Measurements from ENCODE around the gene CENPT. TPM values are rescaled to one million over a fixed set of nuclear protein-coding genes. Genes with fewer than 3 reads are reported as not detected.

The CENPT gene
- total RNA-seq, 1 experiment from 2014 or later, result 54.3 TPM

DNA sequence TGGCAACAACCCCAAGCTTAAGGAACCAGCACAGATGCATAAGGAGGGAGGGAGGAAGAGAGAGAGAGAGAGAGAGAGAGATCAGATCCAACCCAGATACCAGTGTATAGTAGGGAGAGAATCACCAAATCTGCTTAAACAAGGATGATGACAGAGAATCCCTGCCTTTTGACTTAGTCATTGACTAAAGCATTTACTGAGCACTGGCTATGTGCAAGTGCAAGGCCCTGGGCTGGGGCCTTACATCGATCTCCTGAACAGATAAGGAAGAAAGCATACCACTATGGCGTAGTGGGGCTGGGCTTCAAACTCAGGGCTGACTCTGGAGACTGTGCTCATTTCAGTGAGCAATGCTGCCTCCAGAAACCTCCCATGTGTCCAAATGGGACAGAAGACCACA is 25.0 kb downstream of the CENPT start:
- Mint-ChIP-seq H3K4me3 (ENCODE audit: low read depth, unreplicated experiment) (no peak overlapping the region), H3K27me3 (ENCODE audit: unreplicated experiment) (peaks cover 23% of the 10 kb centered on the region), H3K4me1 (ENCODE audit: low read depth, unreplicated experiment) (no peaks in the 10 kb centered on the region), H3K36me3 (ENCODE audit: insufficient read depth, unreplicated experiment) (no peaks in the 10 kb centered on the region), H3K9me3 (ENCODE audit: low read depth, unreplicated experiment) (no peaks in the 10 kb centered on the region), H3K27ac (ENCODE audit: unreplicated experiment) (no peak overlapping the region)
- no TSS peak for BruUV-seq (replicated peaks)
- no peak for DNase-seq
- CTCF ChIA-PET, result no interaction called here
- TF ChIP-seq, protein P1, sequence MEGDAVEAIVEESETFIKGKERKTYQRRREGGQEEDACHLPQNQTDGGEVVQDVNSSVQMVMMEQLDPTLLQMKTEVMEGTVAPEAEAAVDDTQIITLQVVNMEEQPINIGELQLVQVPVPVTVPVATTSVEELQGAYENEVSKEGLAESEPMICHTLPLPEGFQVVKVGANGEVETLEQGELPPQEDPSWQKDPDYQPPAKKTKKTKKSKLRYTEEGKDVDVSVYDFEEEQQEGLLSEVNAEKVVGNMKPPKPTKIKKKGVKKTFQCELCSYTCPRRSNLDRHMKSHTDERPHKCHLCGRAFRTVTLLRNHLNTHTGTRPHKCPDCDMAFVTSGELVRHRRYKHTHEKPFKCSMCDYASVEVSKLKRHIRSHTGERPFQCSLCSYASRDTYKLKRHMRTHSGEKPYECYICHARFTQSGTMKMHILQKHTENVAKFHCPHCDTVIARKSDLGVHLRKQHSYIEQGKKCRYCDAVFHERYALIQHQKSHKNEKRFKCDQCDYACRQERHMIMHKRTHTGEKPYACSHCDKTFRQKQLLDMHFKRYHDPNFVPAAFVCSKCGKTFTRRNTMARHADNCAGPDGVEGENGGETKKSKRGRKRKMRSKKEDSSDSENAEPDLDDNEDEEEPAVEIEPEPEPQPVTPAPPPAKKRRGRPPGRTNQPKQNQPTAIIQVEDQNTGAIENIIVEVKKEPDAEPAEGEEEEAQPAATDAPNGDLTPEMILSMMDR (IDR thresholded peaks at IDR 0.05; ENCODE audit: unreplicated experiment), result no peak
- intact Hi-C loops (cut with micrococcal nuclease; ENCODE audit: unreplicated experiment), result no loop called here

DNA sequence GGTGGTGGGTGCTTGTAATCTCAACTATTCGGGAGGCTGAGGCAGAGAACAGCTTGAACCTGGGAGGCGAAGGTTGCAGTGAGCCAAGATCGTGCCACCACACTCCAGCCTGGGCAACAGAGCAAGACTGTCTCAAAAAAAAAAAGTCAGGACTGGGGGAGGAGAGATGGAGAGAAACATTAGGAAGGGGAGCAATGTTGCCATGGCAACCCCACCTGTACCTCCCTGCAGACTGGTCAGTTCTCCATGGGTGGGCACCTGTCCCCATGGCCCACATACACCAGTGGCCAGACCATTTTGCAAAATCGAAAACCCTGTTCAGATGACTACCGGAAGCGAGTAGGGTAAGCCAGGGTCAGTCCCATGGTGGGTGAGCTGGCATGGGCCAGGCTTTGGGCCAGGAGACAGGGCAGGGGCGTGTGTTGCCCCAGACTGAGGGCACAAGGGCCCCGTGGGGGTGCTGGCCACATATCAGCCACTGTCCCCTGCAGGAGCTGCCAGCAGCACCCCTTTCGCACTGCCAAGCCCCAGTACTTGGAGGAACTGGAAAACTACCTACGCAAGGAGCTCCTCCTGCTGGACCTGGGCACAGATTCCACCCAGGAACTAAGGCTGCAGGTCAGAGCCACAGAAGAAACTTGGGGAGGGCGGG is 26.8 kb downstream of the CENPT start:
- intact Hi-C loops (cut with micrococcal nuclease; ENCODE audit: unreplicated experiment), result no loop called here
- DNase-seq, result no peak
- H3K27me3 Mint-ChIP-seq (ENCODE audit: unreplicated experiment), result peaks cover 23% of the 10 kb centered on the region
- no peaks in the 10 kb centered on the region for H3K9me3 Mint-ChIP-seq (ENCODE audit: low read depth, unreplicated experiment)
- CTCF ChIA-PET, result interaction anchor here (0.5 to 0.8 kb wide), 3 partner anchors 16 to 142 kb away, joined by 3 to 5 read pairs (median 3); no protein-coding TSS in a partner anchor
- H3K4me3 Mint-ChIP-seq (ENCODE audit: low read depth, unreplicated experiment), result no peak overlapping the region
- BruUV-seq (replicated peaks), result no TSS peak
- TF ChIP-seq, protein P1 (IDR thresholded peaks at IDR 0.05; ENCODE audit: unreplicated experiment), result no peak
- no peaks in the 10 kb centered on the region for H3K4me1 Mint-ChIP-seq (ENCODE audit: low read depth, unreplicated experiment)
- H3K27ac Mint-ChIP-seq (ENCODE audit: unreplicated experiment), result no peak overlapping the region
- peaks cover 5% of the 10 kb centered on the region for H3K36me3 Mint-ChIP-seq (ENCODE audit: insufficient read depth, unreplicated experiment)

DNA sequence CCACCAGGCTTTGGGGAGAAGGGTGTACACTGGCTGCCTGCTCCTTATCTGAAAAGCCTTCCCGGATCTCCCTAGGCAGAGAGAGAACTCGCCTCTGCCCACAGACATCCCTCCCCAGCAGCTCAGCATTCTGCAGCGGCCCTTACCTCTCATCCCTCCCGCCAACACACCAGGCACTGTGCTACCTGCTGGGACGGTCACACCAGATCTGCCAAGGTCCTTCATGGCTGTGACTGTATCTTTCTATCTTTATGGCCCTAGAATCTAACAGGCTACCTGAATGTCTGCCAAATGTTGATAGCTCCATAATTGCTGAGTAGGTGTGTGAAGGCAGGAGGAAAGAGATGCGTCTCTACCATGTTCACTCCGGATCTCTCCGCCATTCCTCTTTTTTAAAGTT is 32.9 kb downstream of the CENPT start:
- intact Hi-C loops (cut with micrococcal nuclease; ENCODE audit: unreplicated experiment), result loop anchor here (5.0 kb wide), 1 partner anchor 228 kb away; no protein-coding TSS in a partner anchor
- no TSS peak for BruUV-seq (replicated peaks)

DNA sequence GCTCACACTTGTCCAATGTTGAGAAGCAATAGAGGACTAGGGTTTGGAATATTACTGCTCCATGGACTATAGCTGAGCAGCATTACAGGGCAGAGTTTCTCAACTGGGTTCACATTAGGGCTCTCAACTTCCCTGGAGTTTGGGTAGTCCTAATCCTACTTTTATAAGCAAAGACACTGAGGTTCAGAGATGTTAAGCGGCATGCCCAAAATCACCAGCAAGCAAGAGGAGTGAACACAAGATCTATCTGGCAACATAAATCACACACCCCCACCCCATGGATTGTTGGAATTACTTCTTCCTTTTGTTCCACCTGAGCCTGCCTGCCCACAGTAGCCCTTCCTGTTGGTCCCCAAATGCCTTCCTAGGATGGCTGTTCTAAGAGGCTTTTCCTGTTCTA is 35.6 kb downstream of the CENPT start:
- Mint-ChIP-seq H3K4me1 (ENCODE audit: low read depth, unreplicated experiment) (no peaks in the 10 kb centered on the region), H3K36me3 (ENCODE audit: insufficient read depth, unreplicated experiment) (peaks cover 13% of the 10 kb centered on the region), H3K27me3 (ENCODE audit: unreplicated experiment) (peaks cover 11% of the 10 kb centered on the region), H3K4me3 (ENCODE audit: low read depth, unreplicated experiment) (no peak overlapping the region), H3K9me3 (ENCODE audit: low read depth, unreplicated experiment) (no peaks in the 10 kb centered on the region), H3K27ac (ENCODE audit: unreplicated experiment) (no peak overlapping the region)
- intact Hi-C loops (cut with micrococcal nuclease; ENCODE audit: unreplicated experiment), result loop anchor here (5.0 kb wide), 1 partner anchor 230 kb away; no protein-coding TSS in a partner anchor
- TF ChIP-seq, protein P1 (IDR thresholded peaks at IDR 0.05; ENCODE audit: unreplicated experiment), result no peak
- DNase-seq, result no peak
- BruUV-seq (replicated peaks), result no TSS peak
- CTCF ChIA-PET, result interaction anchor here (0.7 kb wide), 1 partner anchor 309 kb away, joined by 3 read pairs; no protein-coding TSS in a partner anchor

More for the DNA sequence above, 32.9 kb downstream of the CENPT start:
- Mint-ChIP-seq H3K9me3 (ENCODE audit: low read depth, unreplicated experiment) (no peaks in the 10 kb centered on the region), H3K27me3 (ENCODE audit: unreplicated experiment) (peaks cover 11% of the 10 kb centered on the region), H3K4me1 (ENCODE audit: low read depth, unreplicated experiment) (no peaks in the 10 kb centered on the region), H3K36me3 (ENCODE audit: insufficient read depth, unreplicated experiment) (peaks cover 5% of the 10 kb centered on the region), H3K4me3 (ENCODE audit: low read depth, unreplicated experiment) (no peak overlapping the region), H3K27ac (ENCODE audit: unreplicated experiment) (no peak overlapping the region)
- no peak for DNase-seq
- TF ChIP-seq, protein P1 (IDR thresholded peaks at IDR 0.05; ENCODE audit: unreplicated experiment), result no peak
- CTCF ChIA-PET, result interaction anchor here (0.7 to 2.6 kb wide), 3 partner anchors 114 to 570 kb away, joined by 4 to 15 read pairs (median 5); partner anchors contain the start of gene ACD

All from Calu3 (cell line).